Effector CD4-positive, alpha-beta T cell (primary cell): ENCODE measurements around the gene DMBX1.

Experiments used
- DNase-seq: peaks from one replicate; pipeline ENCODE4 v3.0.0-alpha.2; 2020

Gene DMBX1

DNA sequence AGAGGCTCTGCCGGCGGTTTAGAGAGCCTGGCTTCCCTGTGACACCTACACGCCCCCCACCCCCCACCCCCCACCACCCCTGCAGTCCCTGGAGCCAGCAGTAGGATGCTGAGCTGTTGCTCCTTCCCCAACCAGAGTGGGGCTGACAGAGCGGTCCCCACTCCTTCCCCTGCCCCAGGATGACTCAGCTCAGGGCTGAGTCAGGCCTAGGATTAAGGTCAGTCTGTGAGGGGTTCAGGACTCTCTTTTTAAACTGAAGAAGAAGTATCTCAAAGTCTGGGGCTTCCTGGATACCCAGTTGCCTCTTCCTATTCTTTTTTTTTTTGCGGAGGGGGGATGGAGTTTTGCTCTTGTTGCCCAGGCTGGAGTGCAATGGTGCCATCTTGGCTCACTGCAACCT is 19.1 kb downstream of the DMBX1 start:
- DNase-seq, result no peak

DNA sequence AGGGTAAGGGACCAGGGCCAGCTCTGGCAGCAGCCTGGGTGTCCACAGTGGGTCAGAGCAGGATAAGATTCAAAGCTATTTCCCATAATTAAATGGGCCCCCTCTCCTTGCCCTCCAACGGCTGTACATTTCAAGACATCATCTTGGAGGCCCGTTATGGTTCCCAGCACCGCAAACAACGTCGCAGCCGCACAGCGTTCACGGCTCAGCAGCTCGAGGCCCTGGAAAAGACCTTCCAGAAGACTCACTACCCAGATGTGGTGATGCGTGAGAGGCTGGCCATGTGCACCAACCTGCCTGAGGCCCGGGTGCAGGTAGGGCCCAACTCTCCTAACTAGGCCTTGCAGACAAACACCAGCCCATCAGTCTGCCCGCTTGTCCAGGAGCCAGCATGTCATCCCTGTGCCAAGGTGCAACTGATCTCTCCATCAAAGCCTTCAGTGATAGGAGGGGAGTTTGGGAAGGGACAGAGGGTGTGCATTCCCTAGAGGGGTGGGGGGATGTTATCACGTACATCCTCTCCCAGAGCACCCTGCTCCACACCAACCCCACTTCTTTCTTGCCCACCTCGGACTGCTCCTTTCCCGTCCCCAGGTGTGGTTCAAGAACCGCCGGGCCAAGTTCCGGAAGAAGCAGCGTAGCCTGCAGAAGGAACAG is 20.8 kb downstream of the DMBX1 start:
- no peak for DNase-seq

DNA sequence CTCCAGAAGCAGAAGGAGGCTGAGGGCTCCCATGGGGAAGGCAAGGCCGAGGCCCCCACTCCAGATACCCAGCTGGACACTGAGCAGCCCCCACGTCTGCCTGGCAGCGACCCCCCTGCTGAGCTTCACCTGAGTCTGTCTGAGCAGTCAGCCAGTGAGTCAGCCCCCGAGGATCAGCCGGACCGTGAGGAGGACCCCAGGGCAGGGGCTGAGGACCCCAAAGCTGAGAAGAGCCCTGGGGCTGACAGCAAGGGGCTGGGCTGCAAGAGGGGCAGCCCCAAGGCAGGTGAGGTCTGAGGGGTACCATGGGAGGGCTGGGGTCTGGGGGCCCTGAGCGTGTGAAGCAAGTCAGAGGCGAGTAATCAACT is 21.3 kb downstream of the DMBX1 start:
- no peak for DNase-seq

DNA sequence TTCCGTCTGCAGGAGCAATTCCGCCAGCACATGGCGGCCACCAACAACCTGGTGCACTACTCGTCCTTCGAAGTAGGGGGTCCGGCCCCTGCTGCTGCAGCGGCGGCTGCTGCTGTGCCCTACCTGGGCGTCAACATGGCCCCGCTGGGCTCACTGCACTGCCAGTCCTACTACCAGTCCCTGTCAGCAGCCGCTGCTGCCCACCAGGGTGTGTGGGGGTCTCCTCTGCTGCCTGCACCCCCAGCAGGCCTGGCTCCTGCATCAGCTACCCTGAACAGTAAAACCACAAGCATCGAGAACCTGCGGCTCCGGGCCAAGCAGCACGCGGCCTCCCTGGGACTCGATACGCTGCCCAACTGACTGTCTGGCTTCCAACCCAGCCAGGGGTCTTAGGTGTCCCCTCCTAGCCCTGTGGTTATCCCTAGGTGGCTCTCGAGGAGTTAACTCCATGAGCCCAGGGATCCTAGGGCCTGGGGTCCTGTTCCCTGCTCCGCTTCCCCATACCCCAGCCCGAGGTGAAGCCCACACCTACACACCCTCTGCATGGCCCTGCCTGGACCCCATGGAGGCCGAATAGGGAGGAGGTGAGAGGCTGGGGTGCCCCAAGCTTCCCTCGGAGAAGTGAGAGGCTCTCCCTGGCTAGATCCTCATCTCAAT is 22.6 kb downstream of the DMBX1 start:
- DNase-seq, result no peak

DNA sequence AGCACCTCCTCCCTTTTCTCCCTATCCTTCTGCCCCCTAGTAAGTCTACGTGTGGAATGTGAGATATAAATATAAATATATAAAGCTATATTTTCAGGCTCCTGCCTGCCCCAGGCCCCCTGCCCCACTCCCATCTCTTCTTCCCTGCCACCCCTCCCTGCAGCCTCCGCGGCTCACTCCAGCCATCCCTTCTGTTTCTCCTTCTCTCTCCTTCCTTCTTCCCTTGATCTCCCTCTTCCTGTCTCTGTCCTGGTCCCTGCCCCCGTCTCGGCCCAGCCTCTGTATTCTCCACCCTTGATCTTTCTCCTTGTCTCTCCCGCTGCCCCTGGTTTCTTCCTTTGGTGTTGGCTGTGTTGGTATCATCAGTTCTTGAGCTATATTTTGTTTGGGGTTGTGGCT is 23.2 kb downstream of the DMBX1 start:
- DNase-seq, result no peak

DNA sequence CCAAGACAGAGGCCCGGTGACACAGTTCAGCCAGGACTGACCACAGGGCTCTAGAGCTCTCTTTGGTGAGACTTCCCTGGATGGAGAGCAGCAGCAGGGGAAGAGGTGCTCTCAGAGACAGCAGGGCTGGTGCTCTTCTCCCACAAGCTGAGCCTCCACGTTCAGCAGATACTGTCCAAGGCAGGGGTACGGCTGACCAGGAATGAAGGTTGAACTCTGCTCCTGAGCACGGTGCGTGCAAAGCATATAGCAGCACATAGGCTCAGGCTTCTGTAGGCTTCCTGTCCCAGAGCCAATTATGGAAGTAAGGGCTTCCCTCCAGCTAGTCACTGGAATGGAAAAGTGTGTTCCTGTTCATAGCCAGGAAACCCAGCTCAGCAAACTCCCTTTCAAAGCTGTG is 23.9 kb downstream of the DMBX1 start:
- no peak for DNase-seq

DNA sequence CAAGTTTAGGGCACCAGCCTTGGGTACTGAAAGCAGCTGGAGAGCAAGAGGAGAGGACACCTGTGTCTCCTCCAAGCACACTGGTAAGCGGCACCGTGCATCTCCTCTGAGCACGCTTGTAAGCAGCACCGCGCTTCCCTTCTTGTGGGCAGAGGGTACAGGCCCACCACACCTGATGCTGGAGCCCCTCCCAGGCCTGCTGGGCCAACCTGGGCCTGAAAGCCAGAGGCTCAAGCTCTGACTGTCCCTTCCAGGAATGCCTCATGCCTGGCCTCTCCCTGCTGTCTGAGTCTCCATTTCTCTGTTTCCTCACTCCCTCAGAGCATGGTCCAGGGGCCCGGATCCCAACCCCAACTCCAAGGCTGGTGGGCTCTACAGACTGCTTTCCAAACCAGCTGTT is 25.9 kb downstream of the DMBX1 start:
- no peak for DNase-seq

DNA sequence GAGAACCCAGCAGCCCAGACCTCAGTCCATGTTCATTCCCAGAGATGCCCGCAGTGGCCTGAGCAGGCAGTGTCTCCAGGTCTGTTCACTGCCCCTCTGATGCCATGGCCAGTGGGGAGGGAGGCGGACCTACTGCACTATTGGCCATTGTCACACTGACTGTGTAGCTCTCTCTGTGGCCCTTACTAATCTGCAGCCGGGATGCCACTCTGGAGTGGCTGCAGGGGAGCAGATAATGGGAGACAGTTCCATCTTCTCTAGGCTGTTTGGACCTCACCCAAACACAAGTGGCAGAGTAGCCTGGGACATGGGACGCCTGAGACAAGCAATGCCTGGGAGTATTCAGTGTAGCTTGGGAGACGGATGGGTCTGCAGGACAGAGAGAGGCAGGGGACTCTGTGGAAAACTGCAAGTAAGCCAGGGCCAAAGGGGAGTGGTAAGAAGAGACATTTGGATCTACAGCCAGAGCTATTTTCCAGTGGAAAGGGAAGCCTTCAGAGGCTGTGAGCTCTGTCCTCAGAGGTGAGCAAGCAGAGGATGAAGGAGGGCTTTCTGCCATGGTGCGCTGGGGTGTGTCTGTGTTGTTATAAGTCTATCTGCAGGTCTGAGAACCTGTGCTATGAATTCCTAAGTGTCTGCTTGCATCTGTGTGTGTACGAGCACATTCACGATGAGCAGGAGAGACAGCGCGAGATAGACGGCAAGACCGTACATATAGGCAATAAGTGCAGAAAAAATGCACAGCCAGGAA is 26.7 kb downstream of the DMBX1 start:
- no peak for DNase-seq

DNA sequence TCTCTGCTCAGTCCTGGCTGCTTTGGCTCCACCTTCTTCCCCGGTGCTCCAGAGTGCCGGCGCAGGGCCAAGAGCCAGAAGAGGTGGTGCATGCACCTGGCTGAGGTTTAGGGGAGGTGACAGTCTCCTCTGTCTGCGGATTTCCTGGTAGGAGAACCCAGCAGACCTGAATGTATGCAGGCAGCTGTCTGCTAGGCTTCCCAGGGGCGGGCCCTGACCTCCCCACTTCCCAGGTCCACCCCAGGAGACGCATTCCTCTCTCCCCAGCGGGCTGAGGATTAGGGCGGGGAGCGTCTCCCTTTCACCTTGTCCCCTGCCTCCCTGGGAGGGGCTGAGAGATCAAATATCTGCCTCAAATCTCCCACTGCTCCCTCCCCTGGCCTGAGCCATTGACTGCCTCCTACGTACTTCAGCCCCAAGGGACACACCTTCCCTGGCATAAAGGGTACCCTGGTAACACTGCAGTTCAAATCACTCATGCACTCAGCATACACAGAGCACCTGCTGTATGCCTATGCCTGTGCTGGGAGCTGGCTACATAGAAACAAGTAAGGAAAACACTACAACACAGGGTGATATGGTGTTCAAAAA is 27.5 kb downstream of the DMBX1 start:
- DNase-seq, result no peak

DNA sequence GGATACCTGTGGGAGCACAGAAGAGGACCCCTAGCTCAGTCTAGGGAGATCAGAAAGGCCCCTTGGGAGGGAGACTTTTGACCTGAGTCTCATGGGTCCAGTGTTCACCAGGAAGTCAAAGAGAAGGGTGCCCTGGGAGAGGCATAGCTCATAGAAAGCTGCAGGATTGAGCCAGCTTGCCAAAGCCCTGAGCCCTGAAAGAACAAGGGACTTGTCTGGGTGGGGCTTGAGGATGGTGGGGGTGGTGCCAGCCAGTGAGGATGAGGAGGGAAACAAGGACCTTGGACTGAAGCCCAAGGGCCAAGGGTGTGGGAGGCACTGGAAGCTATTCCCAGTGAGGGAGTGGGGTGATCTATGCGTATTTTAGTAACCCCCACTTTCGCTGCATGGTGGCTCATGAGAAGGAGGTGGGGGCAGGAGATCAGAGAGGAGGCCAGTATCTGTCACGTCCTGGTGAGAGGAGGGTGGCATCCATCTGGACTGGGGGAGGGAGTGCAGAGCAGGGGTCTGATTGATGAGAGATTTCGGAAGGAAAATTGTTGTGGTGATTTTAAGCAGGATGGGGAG is 28.4 kb downstream of the DMBX1 start:
- DNase-seq, result no peak

DNA sequence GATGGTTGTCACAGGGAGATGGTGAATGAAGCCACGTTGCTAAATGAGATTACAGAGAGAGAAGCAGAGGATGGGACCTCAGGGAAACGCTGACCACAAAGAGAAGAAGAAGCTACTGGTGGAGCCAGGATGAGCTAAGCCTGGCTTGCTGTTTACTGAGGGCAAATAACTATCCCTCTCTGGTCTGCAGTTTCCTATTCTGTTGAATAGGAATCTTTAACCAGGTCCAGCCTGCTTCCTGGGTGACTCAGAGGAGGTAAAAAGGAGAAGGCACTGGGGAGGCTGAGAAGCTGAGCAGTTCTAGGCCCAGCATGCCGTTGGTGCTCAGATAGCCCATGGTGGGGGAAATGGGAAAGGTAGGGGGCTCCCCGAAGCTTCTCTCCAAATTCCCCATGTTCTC is 29.6 kb downstream of the DMBX1 start:
- no peak for DNase-seq

DNA sequence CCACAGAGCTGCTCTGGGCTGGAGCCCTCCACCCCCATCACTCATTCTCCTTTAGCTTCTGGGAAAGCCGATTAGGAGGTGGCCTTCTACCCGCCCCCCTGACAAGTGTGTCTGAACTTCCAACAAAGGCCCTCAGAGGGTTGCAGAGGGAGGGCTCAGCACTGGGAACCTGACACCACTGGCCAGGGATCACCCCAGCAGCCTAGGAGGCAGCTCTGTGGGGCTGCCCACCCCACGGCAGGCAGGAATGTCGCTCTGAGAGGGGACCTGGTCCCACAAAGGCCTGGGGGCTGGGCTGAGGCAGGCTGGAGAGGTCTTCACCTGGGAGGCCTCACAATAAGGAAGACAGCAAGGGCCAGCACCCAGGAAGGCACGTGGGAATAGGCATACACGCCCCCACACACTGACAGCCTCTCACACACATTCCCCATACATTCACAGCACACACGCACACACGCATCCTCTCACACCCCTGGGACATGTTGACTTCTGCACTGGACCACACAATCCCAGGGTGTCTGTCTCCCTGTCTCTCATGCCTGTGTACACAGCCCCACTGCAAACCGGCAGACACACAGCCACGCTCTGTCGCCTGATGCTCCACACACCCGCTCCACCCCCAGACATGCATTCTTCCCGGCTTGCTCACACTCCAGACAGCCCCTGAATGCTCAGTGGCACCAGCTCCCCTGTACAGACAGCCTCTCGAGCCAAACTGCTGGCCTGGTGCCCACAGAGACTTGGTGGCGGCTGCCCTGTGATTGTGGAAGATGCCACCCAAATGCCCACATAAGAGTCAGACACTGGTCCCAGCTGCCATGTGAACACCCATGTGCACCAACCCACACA is 30.7 kb downstream of the DMBX1 start:
- DNase-seq, result no peak

DNA sequence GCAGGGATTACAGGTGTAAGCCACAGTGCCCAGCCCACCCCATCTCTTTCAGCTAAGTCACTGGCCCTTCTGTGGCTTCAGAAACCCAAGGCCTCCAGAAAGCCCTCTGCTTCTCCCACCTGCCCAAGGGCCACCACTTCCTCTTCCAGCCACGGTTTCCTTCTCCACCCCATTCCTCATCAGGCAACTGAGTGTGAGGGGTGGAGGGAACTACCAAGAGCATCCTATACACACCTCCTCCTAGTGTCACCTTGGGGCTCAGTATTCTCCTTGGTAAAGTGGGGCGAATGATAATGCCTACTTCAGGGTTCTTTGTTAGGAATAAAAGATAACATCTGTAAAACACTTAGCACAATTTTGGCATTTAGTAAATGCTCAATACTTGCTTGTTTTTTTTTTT is 31.8 kb downstream of the DMBX1 start:
- DNase-seq, result no peak

DNA sequence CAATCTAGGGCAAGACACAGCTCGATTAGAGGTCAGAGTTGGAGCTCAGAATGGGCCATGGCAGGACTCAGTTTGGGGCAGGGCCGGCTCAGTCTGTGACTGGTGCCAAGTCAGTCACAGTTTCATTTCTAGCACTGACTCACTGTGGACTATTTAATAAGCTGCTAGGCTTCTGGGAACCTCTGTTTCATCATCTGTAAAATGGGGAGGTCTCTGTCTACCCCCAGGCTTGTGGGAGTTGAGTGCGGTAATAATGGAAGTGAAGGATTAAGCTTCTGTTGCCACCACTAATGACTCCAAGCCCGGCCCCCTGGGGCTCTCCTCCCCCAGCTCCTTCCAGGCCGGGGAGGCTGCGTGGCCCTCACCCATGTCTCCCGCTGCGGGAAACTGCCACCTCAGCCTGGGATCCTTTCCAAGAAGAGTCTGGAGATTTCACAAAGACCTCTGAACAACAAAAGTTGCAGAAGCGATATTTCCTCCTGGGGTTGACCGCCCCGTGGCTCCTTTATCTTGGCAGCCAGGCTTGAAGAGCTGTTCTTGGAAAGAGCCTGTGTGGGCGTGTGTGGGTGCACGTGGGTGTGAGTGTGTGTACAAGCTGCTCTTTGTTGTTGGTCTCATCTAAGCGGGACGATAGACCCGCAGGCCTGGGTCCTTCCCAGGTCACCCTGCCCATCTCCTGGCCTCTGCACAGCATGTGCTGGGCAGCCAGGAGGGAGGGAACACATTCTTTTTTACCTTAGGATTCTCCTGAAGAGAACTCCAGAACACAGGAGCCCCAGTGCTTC is 32.7 kb downstream of the DMBX1 start:
- DNase-seq, result no peak

DNA sequence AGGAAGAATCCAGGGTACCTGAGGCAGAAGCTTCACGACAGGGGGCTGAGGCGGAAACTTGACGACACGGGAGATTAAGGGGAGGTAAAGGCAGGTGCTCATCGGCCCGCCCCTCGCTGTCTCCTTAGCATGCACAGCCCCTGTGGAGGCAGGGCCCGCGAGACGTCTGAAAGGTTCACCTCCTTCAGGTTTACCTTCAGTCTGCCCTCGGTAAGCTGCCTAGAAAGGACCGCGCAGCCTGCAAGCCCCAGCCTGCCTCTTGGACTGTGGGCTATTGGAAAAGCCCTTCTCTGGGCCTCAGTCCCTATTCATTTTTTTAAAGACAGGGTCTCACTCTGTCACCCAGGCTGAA is 33.3 kb downstream of the DMBX1 start:
- no peak for DNase-seq

DNA sequence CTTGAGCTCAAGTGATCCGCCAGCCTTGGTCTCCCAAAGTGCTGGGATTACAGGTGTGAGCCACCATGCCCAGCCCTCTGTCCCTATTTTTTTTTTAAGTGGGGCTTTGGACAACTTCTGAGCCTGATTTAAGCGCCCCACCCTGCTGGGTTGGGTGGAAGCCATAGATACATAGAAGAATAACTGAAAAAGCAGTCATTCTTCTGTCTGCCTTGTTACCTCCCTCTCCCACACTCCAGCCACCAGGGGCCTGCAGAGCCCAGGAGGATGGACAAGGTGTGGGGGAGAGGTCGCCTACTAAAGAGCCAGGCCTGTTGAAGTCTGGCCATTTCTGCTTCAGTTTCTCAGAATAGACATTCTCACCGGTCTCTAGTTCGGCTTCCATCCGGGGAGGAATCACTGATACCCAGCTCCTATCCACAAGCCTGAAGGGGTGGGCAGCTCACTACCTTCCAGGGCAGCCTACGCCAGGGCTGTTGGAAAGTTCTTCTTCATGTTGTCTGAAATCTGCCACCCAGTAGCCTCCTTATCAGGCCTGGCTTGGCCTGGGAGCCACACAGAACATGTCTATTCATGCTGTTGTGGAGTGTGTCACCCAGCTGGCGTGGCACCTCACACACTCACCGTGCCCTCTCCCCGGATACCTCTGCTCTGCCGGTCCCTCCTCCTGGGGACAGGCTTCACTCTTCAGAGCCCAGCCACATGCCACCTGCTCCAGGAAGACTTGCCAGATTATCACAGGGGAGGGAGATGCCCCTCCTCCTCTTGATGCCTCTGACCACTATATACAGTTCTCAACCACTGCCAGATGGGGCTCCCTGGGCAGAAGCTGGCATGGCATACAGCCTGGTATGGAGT is 34.1 kb downstream of the DMBX1 start:
- no peak for DNase-seq

DNA sequence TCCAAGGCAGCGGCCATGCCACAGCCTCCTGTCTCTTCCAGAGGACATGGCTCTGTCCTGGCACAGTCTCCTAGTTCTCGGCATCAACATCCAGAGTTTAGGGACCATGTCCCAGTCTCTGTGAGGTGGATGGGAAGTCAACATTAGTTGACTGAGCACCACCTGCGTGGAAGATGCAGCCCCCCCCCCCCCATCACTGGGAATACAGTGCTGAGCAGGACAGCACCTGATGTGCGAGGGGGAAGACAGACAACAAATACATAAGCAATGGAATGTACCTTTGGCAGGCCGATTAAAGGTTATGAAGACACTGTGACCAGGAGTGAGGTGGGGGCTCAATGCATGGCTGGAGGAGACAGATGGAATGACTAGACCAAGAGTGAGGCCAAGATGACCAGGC is 35.2 kb downstream of the DMBX1 start:
- DNase-seq, result no peak

DNA sequence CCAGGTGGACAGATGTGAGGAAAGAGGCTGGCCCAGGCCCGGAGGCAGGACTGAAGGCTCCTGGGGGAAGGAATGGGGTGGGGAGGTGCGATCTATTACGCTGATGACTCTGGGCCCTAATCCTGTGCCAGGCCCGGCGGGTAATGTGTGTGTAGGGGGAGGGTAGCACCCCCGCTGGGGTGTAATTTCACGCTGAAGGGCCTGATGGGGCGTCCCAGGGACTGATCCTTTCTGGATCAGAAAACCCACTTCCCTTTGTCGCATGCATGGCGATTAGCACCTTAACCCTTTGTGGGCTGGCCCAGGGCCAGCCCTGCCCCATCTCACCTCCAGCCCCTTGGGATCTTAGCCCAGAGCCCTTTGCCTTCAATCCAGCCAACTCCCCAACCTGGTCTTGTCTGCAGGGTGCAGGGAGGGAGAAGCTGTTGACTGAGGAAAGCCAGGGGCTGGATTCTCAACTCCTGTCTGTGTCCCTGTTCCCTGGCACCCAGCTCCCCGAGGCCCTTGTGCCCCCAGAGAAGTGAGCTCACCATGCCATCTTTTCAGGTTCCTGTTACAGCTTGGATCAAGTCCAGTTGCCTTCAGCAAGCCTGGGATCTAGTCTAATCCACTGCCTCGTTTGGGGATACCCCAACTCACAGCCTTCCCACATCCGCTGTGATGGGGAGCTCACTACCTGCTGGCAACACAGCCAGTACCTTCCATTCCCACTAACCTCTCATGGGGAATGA is 35.8 kb downstream of the DMBX1 start:
- DNase-seq, result no peak

DNA sequence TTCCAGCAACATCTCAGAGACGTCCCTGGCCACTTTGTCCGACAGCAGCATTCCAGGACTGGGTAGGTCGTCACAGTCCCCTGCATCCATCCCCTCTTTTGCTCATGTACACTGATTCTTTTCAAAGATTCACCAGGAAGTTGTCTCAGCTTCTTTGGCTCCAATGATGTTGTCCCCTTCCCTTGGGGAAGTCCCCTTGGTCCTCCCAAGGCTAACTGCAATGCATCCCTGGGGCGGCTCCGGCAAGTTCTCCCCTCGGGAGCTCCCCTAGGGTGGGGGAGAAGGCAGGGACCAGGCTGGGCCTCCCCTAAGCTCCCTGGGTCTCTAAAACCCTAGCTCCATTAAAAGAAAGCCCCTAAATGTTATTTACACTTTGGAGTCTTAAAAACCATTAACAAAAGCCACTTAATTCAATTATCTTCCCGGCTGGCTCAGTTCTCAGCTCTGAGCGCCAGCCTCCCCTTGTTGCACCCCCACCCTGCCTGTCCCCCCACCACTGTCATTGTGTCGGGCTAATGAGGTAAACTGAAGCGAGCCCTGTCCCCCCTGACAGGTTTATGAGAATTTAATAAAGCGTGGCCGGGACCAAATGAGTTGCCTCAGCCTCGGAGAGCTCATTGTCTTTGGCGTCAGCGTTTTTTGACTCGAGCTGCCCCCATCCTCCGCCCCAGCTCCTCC is 36.5 kb downstream of the DMBX1 start:
- no peak for DNase-seq
